ENCODE results near the gene SMIM45.

The SMIM45 gene

DNA sequence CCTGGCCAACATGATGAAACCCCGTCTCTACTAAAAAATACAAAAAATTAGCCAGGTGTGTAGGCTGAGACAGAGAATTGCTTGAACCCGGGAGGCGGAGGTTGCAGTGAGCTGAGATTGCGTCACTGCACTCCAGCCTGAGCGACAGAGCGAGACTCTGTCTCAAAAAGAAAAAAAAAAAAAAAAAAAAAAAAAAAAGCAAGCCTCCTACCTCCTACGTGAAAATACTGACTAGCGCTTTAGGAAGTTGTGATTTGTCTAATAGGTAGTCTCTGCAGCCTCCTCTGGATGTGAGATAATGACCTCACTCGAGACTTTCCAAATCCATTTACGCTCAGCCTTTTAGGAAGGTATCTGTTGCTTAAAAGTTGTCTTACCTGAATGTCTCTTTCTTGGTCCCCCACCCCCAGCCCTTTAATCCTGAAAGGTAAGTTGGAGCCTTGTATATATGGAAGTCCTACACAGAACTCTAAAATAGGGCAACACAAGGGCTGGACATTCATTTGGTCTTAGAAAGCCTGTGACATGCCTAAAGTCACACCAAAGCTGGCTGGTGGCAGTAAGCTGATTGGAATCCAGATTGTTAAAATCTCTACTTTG, 22.8 kb downstream of the SMIM45 start (continued):
- TF ChIP-seq, protein P1, sequence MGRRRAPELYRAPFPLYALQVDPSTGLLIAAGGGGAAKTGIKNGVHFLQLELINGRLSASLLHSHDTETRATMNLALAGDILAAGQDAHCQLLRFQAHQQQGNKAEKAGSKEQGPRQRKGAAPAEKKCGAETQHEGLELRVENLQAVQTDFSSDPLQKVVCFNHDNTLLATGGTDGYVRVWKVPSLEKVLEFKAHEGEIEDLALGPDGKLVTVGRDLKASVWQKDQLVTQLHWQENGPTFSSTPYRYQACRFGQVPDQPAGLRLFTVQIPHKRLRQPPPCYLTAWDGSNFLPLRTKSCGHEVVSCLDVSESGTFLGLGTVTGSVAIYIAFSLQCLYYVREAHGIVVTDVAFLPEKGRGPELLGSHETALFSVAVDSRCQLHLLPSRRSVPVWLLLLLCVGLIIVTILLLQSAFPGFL (CRISPR knock-in tag; IDR thresholded peaks at IDR 0.05; ENCODE audit: borderline replicate concordance) = no peak
- TF ChIP-seq NFATC4 (CRISPR knock-in tag; IDR thresholded peaks at IDR 0.05) = no peak

DNA sequence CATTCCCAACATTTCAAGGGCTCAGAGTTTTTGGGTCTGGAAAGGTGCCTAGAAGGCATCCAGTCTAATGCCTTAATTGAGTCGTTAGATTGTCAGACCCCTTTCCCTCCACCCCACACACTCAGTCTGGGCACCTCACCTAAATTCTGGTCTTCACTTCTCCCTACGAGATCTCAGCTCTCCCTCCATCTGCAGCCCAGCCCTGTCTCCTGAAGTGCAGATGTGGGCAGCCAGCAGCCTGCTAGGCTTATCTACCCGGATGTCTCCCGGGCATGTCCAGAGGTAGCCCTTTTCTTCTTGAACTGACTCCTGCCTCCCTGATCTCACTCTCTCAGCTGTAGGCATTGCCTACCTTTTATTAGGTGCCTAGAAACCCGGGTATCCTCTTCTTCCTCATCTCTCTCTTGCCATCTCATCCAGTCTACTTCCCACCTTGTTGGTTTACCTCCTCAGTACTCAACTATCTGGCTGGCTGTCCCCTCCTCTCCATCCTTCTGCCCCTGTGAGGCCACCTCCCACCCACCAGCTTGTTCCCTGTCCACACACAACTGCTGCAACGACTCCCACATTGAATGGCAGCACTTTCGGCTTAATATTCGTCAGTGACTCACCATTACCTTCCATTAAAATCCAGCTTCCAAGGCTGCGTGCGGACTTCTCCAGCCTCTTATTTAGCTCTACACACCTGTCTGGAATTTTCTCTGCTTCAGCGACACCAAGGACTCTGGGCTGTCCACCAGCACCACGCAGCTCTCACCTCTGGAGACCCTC, 23.5 kb downstream of the SMIM45 start:
- H3K9me3 Mint-ChIP-seq = no peaks in the 10 kb centered on the region
- peak overlapping the region; percentile 54 for H3K4me3 Mint-ChIP-seq
- peaks cover 18% of the 10 kb centered on the region for H3K4me1 Mint-ChIP-seq
- ChIA-PET CTCF (interaction anchor here (0.8 to 1.6 kb wide), 4 partner anchors 8 to 137 kb away, joined by 3 to 6 read pairs (median 4); no protein-coding TSS in a partner anchor), POLR2A (no interaction called here)
- ATAC-seq (no peak), DNase-seq (ENCODE audit: low spot score) (no peak)
- H3K27me3 Mint-ChIP-seq (ENCODE audit: low read depth) = peaks cover 60% of the 10 kb centered on the region
- no peak overlapping the region for H3K27ac Mint-ChIP-seq
- no peak for TF ChIP-seq NR1H2 (CRISPR knock-in tag; IDR thresholded peaks at IDR 0.05)
- no peak for TF ChIP-seq FOXJ3 (CRISPR knock-in tag; IDR thresholded peaks at IDR 0.05; ENCODE audit: borderline replicate concordance)
- TF ChIP-seq NR2C2 (CRISPR knock-in tag; IDR thresholded peaks at IDR 0.05) = no peak
- TF ChIP-seq, protein P2, sequence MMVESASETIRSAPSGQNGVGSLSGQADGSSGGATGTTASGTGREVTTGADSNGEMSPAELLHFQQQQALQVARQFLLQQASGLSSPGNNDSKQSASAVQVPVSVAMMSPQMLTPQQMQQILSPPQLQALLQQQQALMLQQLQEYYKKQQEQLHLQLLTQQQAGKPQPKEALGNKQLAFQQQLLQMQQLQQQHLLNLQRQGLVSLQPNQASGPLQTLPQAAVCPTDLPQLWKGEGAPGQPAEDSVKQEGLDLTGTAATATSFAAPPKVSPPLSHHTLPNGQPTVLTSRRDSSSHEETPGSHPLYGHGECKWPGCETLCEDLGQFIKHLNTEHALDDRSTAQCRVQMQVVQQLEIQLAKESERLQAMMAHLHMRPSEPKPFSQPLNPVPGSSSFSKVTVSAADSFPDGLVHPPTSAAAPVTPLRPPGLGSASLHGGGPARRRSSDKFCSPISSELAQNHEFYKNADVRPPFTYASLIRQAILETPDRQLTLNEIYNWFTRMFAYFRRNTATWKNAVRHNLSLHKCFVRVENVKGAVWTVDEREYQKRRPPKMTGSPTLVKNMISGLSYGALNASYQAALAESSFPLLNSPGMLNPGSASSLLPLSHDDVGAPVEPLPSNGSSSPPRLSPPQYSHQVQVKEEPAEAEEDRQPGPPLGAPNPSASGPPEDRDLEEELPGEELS (CRISPR knock-in tag; IDR thresholded peaks at IDR 0.05) = no peak
- TF ChIP-seq NFATC4 (CRISPR knock-in tag; IDR thresholded peaks at IDR 0.05) = no peak
- TF ChIP-seq ATF1 (CRISPR knock-in tag; IDR thresholded peaks at IDR 0.05) = no peak
- no peak for TF ChIP-seq NFYB (CRISPR knock-in tag; conservative IDR thresholded peaks at IDR 0.05; ENCODE audit: low read depth)
- TF ChIP-seq, protein P3, sequence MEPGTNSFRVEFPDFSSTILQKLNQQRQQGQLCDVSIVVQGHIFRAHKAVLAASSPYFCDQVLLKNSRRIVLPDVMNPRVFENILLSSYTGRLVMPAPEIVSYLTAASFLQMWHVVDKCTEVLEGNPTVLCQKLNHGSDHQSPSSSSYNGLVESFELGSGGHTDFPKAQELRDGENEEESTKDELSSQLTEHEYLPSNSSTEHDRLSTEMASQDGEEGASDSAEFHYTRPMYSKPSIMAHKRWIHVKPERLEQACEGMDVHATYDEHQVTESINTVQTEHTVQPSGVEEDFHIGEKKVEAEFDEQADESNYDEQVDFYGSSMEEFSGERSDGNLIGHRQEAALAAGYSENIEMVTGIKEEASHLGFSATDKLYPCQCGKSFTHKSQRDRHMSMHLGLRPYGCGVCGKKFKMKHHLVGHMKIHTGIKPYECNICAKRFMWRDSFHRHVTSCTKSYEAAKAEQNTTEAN (CRISPR knock-in tag; IDR thresholded peaks at IDR 0.05) = no peak
- no peaks in the 10 kb centered on the region for H3K36me3 Mint-ChIP-seq

DNA sequence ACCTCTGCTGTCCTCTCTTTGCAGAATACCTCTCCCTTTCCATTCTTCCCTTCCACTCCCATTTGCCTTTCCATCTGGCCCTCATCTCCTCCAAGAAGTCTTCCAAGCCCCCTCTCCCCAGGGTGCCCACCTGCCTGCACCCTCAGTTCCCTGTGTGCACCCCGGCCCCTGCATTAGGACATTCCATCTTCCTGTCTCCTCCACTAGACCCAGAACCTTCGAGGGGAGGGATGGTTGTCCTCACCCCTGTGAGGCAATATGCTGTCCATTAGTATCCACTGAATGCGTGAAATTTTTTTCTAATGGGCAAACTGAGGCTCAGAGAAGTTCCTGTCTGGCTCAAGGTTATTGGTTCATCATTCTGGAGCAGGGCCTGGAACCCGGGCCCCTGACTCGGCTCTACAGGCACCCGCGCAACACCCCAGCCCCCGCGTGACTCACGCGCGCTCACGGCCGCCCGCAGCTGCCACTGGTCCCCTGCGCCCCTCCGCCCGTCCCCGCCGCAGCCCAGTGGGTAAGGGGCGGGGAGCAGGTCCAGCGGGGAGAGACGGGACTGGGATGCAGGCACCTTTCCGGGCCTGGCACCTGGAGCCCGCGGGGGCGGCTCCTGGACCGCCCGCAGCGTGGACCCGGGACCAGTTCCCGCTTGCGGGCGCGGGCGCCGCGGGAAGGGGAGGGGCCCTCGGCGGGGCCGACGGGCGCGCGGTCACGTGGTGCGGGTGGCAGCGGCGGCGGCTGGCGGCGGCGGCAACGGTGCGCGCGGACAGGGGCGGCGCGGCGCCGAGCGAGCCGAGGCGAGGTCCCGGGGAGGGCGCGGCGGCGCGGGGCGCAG, 24.3 kb downstream of the SMIM45 start:
- Mint-ChIP-seq H3K9me3 (no peaks in the 10 kb centered on the region), H3K4me1 (peaks cover 18% of the 10 kb centered on the region), H3K4me3 (peak overlapping the region; percentile 54), H3K27me3 (ENCODE audit: low read depth) (peaks cover 55% of the 10 kb centered on the region), H3K36me3 (no peaks in the 10 kb centered on the region), H3K27ac (no peak overlapping the region)
- no peak for TF ChIP-seq RORB (CRISPR knock-in tag; IDR thresholded peaks at IDR 0.05)
- TF ChIP-seq, protein P1 (CRISPR knock-in tag; IDR thresholded peaks at IDR 0.05; ENCODE audit: borderline replicate concordance) = no peak
- TF ChIP-seq ZNF423 (CRISPR knock-in tag; IDR thresholded peaks at IDR 0.05) = no peak
- TF ChIP-seq, protein P4, sequence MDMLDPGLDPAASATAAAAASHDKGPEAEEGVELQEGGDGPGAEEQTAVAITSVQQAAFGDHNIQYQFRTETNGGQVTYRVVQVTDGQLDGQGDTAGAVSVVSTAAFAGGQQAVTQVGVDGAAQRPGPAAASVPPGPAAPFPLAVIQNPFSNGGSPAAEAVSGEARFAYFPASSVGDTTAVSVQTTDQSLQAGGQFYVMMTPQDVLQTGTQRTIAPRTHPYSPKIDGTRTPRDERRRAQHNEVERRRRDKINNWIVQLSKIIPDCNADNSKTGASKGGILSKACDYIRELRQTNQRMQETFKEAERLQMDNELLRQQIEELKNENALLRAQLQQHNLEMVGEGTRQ (CRISPR knock-in tag; IDR thresholded peaks at IDR 0.05) = peak; percentile 93
- ATAC-seq (peak; percentile 46), DNase-seq (ENCODE audit: low spot score) (peak; percentile 45)
- ChIA-PET POLR2A (no interaction called here), CTCF (interaction anchor here (0.8 to 1.6 kb wide), 4 partner anchors 9 to 136 kb away, joined by 3 to 6 read pairs (median 4); no protein-coding TSS in a partner anchor)
